Lower leg skin (tissue), 3 donors: ENCODE results near the gene ABR.

Source experiments
- POLR2A ChIP-seq, 2 donors: fragments of 450-650 bp; IDR thresholded peaks; one replicate each; pipeline ENCODE4 v1.6.1; 2016 to 2017; ENCODE audit warnings: antibody characterized with exemption in 2 of 2, mild to moderate bottlenecking in 1 of 2, moderate library complexity in 1 of 2
- TF ChIP-seq, protein P1 (sequence below), 3 donors: fragments of 450-650 bp; IDR thresholded peaks; one replicate each; pipeline ENCODE4 v1.5.1; 2016; ENCODE audit warnings: antibody characterized with exemption in 3 of 3, mild to moderate bottlenecking in 3 of 3, moderate library complexity in 2 of 3

- TF ChIP-seq, protein P1, sequence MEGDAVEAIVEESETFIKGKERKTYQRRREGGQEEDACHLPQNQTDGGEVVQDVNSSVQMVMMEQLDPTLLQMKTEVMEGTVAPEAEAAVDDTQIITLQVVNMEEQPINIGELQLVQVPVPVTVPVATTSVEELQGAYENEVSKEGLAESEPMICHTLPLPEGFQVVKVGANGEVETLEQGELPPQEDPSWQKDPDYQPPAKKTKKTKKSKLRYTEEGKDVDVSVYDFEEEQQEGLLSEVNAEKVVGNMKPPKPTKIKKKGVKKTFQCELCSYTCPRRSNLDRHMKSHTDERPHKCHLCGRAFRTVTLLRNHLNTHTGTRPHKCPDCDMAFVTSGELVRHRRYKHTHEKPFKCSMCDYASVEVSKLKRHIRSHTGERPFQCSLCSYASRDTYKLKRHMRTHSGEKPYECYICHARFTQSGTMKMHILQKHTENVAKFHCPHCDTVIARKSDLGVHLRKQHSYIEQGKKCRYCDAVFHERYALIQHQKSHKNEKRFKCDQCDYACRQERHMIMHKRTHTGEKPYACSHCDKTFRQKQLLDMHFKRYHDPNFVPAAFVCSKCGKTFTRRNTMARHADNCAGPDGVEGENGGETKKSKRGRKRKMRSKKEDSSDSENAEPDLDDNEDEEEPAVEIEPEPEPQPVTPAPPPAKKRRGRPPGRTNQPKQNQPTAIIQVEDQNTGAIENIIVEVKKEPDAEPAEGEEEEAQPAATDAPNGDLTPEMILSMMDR (IDR thresholded peaks at IDR 0.05): no peak
- no peak for TF ChIP-seq POLR2A (IDR thresholded peaks at IDR 0.05)
Observed at GRCh38 chr17:1166276-1166675, 13.5 kb downstream of the ABR start.
